WTC11 (cell line): ENCODE data around the gene LYPD6B. TPM values are rescaled to one million over a fixed set of nuclear protein-coding genes. Genes with fewer than 3 reads are reported as not detected.

Experiments used
- ATAC-seq: fragments of 200-7000 bp; cut with Tn5 transposase; 2 replicates; pipeline ENCODE4 v1.10.0; 2021; ENCODE audit warnings: mild to moderate bottlenecking, moderate library complexity
- CTCF ChIA-PET: fragments of 300-600 bp; sonication (Branson Sonifier 250); formaldehyde crosslinking; loops from one replicate; lab custom pipeline; 2021; ENCODE audit warnings: antibody characterized with exemption; lab: Charles Lee
- POLR2A ChIA-PET: fragments of 350-600 bp; sonication (Branson Sonifier 250); formaldehyde crosslinking; loops from one replicate; lab custom pipeline; 2021; ENCODE audit warnings: antibody characterized with exemption; lab: Charles Lee
- DNase-seq: peaks from one replicate; pipeline ENCODE4 v3.0.0; 2021; ENCODE audit warnings: low spot score
- H3K27ac Mint-ChIP-seq: 2 replicates; pipeline ENCODE4 v1.8.0; 2021; ENCODE audit warnings: mixed read lengths
- H3K27me3 Mint-ChIP-seq: 2 replicates; pipeline ENCODE4 v1.8.0; 2021; ENCODE audit warnings: low read depth, mild to moderate bottlenecking, moderate library complexity, mixed read lengths
- H3K36me3 Mint-ChIP-seq: 2 replicates; pipeline ENCODE4 v1.8.0; 2021; ENCODE audit warnings: mixed read lengths
- H3K4me1 Mint-ChIP-seq: 2 replicates; pipeline ENCODE4 v1.8.0; 2022; ENCODE audit warnings: mixed read lengths
- H3K4me3 Mint-ChIP-seq: 2 replicates; pipeline ENCODE4 v1.8.0; 2021; ENCODE audit warnings: mild to moderate bottlenecking, moderate library complexity, mixed read lengths
- H3K9me3 Mint-ChIP-seq: 2 replicates; pipeline ENCODE4 v1.8.0; 2021; ENCODE audit warnings: mixed read lengths
- ATF2 ChIP-seq: sonication (generic); formaldehyde crosslinking; IDR thresholded peaks from 2 replicates; pipeline ENCODE4 v1.8.1; 2022; ENCODE audit warnings: low read depth, missing genetic modification reagents, borderline replicate concordance
- FOXK1 ChIP-seq: sonication (generic); formaldehyde crosslinking; IDR thresholded peaks from 2 replicates; pipeline ENCODE4 v1.8.0; 2022; ENCODE audit warnings: mild to moderate bottlenecking, moderate library complexity, missing genetic modification reagents
- GABPB1 ChIP-seq: sonication (generic); formaldehyde crosslinking; IDR thresholded peaks from 2 replicates; pipeline ENCODE4 v1.8.1; 2023; ENCODE audit warnings: mild to moderate bottlenecking, missing genetic modification reagents
- MXD4 ChIP-seq: fragments of 250-450 bp; sonication (Bioruptor Pico); IDR thresholded peaks from 2 replicates; pipeline ENCODE4 v1.8.0; 2021; ENCODE audit warnings: mild to moderate bottlenecking, moderate library complexity, borderline replicate concordance
- NFE2L1 ChIP-seq: sonication (generic); formaldehyde crosslinking; IDR thresholded peaks from 2 replicates; pipeline ENCODE4 v1.8.1; 2023; ENCODE audit warnings: missing genetic modification reagents
- PRRX2 ChIP-seq: fragments of 250-450 bp; sonication (Bioruptor Pico); IDR thresholded peaks from 2 replicates; pipeline ENCODE4 v1.8.0; 2021; ENCODE audit warnings: mild to moderate bottlenecking
- SMAD3 ChIP-seq: sonication (generic); formaldehyde crosslinking; IDR thresholded peaks from 2 replicates; pipeline ENCODE4 v1.8.0; 2022; ENCODE audit warnings: missing genetic modification reagents, mild to moderate bottlenecking, borderline replicate concordance
- USF1 ChIP-seq: sonication (generic); formaldehyde crosslinking; IDR thresholded peaks from 2 replicates; pipeline ENCODE4 v1.8.0; 2022; ENCODE audit warnings: mild to moderate bottlenecking, missing genetic modification reagents
- ZMAT4 ChIP-seq: fragments of 250-450 bp; sonication (Bioruptor Pico); IDR thresholded peaks from 2 replicates; pipeline ENCODE4 v1.9.0; 2021; ENCODE audit warnings: mild to moderate bottlenecking
- ZNF138 ChIP-seq: sonication (generic); formaldehyde crosslinking; conservative IDR thresholded peaks from 2 replicates; pipeline ENCODE4 v1.8.1; 2022; ENCODE audit warnings: mild to moderate bottlenecking, moderate library complexity, missing genetic modification reagents
- ZSCAN18 ChIP-seq: fragments of 250-450 bp; sonication (Bioruptor Pico); IDR thresholded peaks from 2 replicates; pipeline ENCODE4 v2.1.2; 2022; ENCODE audit warnings: mild to moderate bottlenecking, moderate library complexity
- total RNA-seq: library from RNA; stranded (reverse); gene quantifications from 3 replicates; pipeline ENCODE4 v1.2.3, GENCODE V29; 2021
- TF ChIP-seq, protein P1 (sequence below): fragments of 250-450 bp; sonication (Bioruptor Pico); IDR thresholded peaks from 2 replicates; pipeline ENCODE4 v1.9.0; 2021; ENCODE audit warnings: mild to moderate bottlenecking
- TF ChIP-seq, protein P2 (sequence below): sonication (generic); formaldehyde crosslinking; IDR thresholded peaks from 2 replicates; pipeline ENCODE4 v1.8.1; 2023; ENCODE audit warnings: mild to moderate bottlenecking, missing genetic modification reagents
- TF ChIP-seq, protein P3 (sequence below): sonication (generic); formaldehyde crosslinking; IDR thresholded peaks from 2 replicates; pipeline ENCODE4 v1.8.1; 2023; ENCODE audit warnings: mild to moderate bottlenecking, missing genetic modification reagents, borderline replicate concordance

Gene LYPD6B
- total RNA-seq, 1 experiment from 2014 or later, result 1.6 TPM

GRCh38 chr2:149191915-149192314, 153.4 kb downstream of the LYPD6B start:
- DNase-seq (no peak), ATAC-seq (no peak)
- no peaks in the 10 kb centered on the region for H3K9me3 Mint-ChIP-seq
- H3K36me3 Mint-ChIP-seq, result no peaks in the 10 kb centered on the region
- H3K4me1 Mint-ChIP-seq, result peaks cover 5% of the 10 kb centered on the region
- no peak for TF ChIP-seq GABPB1 (CRISPR knock-in tag)
- TF ChIP-seq SMAD3 (CRISPR knock-in tag), result no peak
- no peak for TF ChIP-seq MXD4 (CRISPR knock-in tag)
- no peak for TF ChIP-seq ATF2
- TF ChIP-seq, protein P1, sequence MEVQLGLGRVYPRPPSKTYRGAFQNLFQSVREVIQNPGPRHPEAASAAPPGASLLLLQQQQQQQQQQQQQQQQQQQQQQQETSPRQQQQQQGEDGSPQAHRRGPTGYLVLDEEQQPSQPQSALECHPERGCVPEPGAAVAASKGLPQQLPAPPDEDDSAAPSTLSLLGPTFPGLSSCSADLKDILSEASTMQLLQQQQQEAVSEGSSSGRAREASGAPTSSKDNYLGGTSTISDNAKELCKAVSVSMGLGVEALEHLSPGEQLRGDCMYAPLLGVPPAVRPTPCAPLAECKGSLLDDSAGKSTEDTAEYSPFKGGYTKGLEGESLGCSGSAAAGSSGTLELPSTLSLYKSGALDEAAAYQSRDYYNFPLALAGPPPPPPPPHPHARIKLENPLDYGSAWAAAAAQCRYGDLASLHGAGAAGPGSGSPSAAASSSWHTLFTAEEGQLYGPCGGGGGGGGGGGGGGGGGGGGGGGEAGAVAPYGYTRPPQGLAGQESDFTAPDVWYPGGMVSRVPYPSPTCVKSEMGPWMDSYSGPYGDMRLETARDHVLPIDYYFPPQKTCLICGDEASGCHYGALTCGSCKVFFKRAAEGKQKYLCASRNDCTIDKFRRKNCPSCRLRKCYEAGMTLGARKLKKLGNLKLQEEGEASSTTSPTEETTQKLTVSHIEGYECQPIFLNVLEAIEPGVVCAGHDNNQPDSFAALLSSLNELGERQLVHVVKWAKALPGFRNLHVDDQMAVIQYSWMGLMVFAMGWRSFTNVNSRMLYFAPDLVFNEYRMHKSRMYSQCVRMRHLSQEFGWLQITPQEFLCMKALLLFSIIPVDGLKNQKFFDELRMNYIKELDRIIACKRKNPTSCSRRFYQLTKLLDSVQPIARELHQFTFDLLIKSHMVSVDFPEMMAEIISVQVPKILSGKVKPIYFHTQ (CRISPR knock-in tag), result no peak
- TF ChIP-seq FOXK1 (CRISPR knock-in tag), result no peak
- TF ChIP-seq NFE2L1 (CRISPR knock-in tag), result no peak
- TF ChIP-seq, protein P2, sequence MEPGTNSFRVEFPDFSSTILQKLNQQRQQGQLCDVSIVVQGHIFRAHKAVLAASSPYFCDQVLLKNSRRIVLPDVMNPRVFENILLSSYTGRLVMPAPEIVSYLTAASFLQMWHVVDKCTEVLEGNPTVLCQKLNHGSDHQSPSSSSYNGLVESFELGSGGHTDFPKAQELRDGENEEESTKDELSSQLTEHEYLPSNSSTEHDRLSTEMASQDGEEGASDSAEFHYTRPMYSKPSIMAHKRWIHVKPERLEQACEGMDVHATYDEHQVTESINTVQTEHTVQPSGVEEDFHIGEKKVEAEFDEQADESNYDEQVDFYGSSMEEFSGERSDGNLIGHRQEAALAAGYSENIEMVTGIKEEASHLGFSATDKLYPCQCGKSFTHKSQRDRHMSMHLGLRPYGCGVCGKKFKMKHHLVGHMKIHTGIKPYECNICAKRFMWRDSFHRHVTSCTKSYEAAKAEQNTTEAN, result no peak
- TF ChIP-seq ZSCAN18, result no peak
- TF ChIP-seq ZNF138, result no peak
- H3K27ac Mint-ChIP-seq, result no peak overlapping the region
- POLR2A ChIA-PET, result no interaction called here
- H3K4me3 Mint-ChIP-seq, result no peak overlapping the region
- H3K27me3 Mint-ChIP-seq, result no peaks in the 10 kb centered on the region
- CTCF ChIA-PET, result no interaction called here

- H3K27ac Mint-ChIP-seq, result no peak overlapping the region
- peaks cover 5% of the 10 kb centered on the region for H3K4me1 Mint-ChIP-seq
- DNase-seq (no peak), ATAC-seq (no peak)
- ChIA-PET POLR2A (no interaction called here), CTCF (no interaction called here)
- no peaks in the 10 kb centered on the region; the same call in 1 of the 2 replicates for H3K27me3 Mint-ChIP-seq
- H3K9me3 Mint-ChIP-seq, result no peaks in the 10 kb centered on the region
- no peaks in the 10 kb centered on the region for H3K36me3 Mint-ChIP-seq
- no peak for TF ChIP-seq PRRX2 (CRISPR knock-in tag)
- TF ChIP-seq ATF2, result no peak
- TF ChIP-seq, protein P3, sequence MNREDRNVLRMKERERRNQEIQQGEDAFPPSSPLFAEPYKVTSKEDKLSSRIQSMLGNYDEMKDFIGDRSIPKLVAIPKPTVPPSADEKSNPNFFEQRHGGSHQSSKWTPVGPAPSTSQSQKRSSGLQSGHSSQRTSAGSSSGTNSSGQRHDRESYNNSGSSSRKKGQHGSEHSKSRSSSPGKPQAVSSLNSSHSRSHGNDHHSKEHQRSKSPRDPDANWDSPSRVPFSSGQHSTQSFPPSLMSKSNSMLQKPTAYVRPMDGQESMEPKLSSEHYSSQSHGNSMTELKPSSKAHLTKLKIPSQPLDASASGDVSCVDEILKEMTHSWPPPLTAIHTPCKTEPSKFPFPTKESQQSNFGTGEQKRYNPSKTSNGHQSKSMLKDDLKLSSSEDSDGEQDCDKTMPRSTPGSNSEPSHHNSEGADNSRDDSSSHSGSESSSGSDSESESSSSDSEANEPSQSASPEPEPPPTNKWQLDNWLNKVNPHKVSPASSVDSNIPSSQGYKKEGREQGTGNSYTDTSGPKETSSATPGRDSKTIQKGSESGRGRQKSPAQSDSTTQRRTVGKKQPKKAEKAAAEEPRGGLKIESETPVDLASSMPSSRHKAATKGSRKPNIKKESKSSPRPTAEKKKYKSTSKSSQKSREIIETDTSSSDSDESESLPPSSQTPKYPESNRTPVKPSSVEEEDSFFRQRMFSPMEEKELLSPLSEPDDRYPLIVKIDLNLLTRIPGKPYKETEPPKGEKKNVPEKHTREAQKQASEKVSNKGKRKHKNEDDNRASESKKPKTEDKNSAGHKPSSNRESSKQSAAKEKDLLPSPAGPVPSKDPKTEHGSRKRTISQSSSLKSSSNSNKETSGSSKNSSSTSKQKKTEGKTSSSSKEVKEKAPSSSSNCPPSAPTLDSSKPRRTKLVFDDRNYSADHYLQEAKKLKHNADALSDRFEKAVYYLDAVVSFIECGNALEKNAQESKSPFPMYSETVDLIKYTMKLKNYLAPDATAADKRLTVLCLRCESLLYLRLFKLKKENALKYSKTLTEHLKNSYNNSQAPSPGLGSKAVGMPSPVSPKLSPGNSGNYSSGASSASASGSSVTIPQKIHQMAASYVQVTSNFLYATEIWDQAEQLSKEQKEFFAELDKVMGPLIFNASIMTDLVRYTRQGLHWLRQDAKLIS (CRISPR knock-in tag), result no peak
- TF ChIP-seq USF1 (CRISPR knock-in tag), result no peak
- no peak for TF ChIP-seq ZMAT4 (CRISPR knock-in tag)
- no peak overlapping the region for H3K4me3 Mint-ChIP-seq
These were observed 153.9 kb downstream of the LYPD6B start for GRCh38 chr2:149192427-149192826.
